ENCODE data around the gene DAPK1.

DNA sequence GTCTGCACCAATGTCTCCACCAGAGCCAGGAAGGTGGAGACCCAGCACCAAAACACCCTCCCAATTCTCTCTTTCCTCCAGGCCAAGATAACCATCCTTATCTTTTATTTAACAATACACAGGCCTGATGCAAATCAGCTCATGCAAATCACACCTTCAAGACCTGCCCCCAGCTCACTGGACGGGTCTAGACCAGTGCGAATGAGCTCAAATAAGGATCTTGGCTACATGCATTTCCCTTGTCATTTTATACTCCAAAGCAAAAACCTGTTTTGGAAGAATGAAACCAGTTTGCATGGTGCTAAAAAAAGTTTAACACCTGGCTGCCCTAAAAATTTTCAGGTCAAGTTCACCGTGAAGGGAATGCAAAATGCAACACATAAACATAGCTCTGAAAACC is 31.9 kb upstream of the DAPK1 start:
- TF ChIP-seq, protein P1, sequence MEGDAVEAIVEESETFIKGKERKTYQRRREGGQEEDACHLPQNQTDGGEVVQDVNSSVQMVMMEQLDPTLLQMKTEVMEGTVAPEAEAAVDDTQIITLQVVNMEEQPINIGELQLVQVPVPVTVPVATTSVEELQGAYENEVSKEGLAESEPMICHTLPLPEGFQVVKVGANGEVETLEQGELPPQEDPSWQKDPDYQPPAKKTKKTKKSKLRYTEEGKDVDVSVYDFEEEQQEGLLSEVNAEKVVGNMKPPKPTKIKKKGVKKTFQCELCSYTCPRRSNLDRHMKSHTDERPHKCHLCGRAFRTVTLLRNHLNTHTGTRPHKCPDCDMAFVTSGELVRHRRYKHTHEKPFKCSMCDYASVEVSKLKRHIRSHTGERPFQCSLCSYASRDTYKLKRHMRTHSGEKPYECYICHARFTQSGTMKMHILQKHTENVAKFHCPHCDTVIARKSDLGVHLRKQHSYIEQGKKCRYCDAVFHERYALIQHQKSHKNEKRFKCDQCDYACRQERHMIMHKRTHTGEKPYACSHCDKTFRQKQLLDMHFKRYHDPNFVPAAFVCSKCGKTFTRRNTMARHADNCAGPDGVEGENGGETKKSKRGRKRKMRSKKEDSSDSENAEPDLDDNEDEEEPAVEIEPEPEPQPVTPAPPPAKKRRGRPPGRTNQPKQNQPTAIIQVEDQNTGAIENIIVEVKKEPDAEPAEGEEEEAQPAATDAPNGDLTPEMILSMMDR (IDR thresholded peaks at IDR 0.05; ENCODE audit: low read length) = no peak
- TF ChIP-seq EZH2 (IDR thresholded peaks at IDR 0.05; ENCODE audit: borderline replicate concordance, low read length) = no peak

All from OCI-LY1 (cell line).